Measurements from ENCODE around the gene RAF1. TPM values are rescaled to one million over a fixed set of nuclear protein-coding genes. Genes with fewer than 3 reads are reported as not detected.

RAF1 gene
- total RNA-seq, 4 donors from 2014 or later: 212 to 346 (median 246) TPM

- intact Hi-C loops (cut with DNase I; ENCODE audit: low total_unique reads): loop anchor here (5.0 kb wide), 1 partner anchor 34 kb away; no protein-coding TSS in a partner anchor
- H3K27me3 ChIP-seq: no peaks in the 10 kb centered on the region
- peaks cover 4 to 88% of the 10 kb centered on the region in 2 donors for H3K36me3 ChIP-seq
- no peak overlapping the region for H3K4me3 ChIP-seq
- TF ChIP-seq POLR2A (IDR thresholded peaks at IDR 0.05) (no peak), CTCF (IDR thresholded peaks at IDR 0.05 in 4 of 5, conservative IDR thresholded peaks at IDR 0.05 in 1 of 5) (no peak)
- ATAC-seq (no peak), DNase-seq (no peak)
- H3K4me1 ChIP-seq: peaks cover 0 to 7% of the 10 kb centered on the region in 2 donors
- in situ Hi-C loops (cut with MboI; ENCODE audit: low sequenced_read_pairs in 4 of 4): no loop called here
- no peaks in the 10 kb centered on the region for H3K9me3 ChIP-seq
- H3K27ac ChIP-seq: peak overlapping the region in 3 of 4 donors; percentile 2 to 27 (median 12)
These were observed 62.8 kb downstream of the RAF1 start for GRCh38 chr3:12601072-12601471.

- no peak overlapping the region for H3K27ac ChIP-seq
- no peak for TF ChIP-seq CTCF (IDR thresholded peaks at IDR 0.05 in 4 of 5, conservative IDR thresholded peaks at IDR 0.05 in 1 of 5)
- no peak for TF ChIP-seq POLR2A (IDR thresholded peaks at IDR 0.05)
- no peak for DNase-seq
- no peaks in the 10 kb centered on the region for H3K27me3 ChIP-seq
- H3K9me3 ChIP-seq: no peaks in the 10 kb centered on the region
- H3K4me1 ChIP-seq: peaks cover 0 to 7% of the 10 kb centered on the region in 2 donors
- no peak overlapping the region for H3K4me3 ChIP-seq
- in situ Hi-C loops (cut with MboI; ENCODE audit: low sequenced_read_pairs in 4 of 4) (no loop called here), intact Hi-C loops (cut with DNase I; ENCODE audit: low total_unique reads) (no loop called here)
- H3K36me3 ChIP-seq: peaks cover 7 to 86% of the 10 kb centered on the region in 2 donors
- no peak for ATAC-seq
These were observed 65.0 kb downstream of the RAF1 start for GRCh38 chr3:12598890-12599289.

GRCh38 chr3:12593473-12593872 lies 70.4 kb downstream of the RAF1 start:
- Histone ChIP-seq H3K4me3 (no peak overlapping the region), H3K27ac (peak overlapping the region in 3 of 4 donors; percentile 20 to 47 (median 32)), H3K9me3 (no peaks in the 10 kb centered on the region), H3K36me3 (peaks cover 7 to 75% of the 10 kb centered on the region in 2 donors), H3K27me3 (no peaks in the 10 kb centered on the region), H3K4me1 (peaks cover 11 to 12% of the 10 kb centered on the region in 2 donors)
- in situ Hi-C loops (cut with MboI; ENCODE audit: low sequenced_read_pairs in 4 of 4) (no loop called here), intact Hi-C loops (cut with DNase I; ENCODE audit: low total_unique reads) (no loop called here)
- ATAC-seq (no peak), DNase-seq (no peak)
- TF ChIP-seq CTCF (IDR thresholded peaks at IDR 0.05 in 4 of 5, conservative IDR thresholded peaks at IDR 0.05 in 1 of 5): no peak
- no peak for TF ChIP-seq POLR2A (IDR thresholded peaks at IDR 0.05)

GRCh38 chr3:12591997-12592715 lies 71.8 kb downstream of the RAF1 start:
- no peak overlapping the region for H3K4me3 ChIP-seq
- intact Hi-C loops (cut with DNase I; ENCODE audit: low total_unique reads): no loop called here
- peaks cover 4 to 68% of the 10 kb centered on the region in 2 donors for H3K36me3 ChIP-seq
- H3K9me3 ChIP-seq: no peaks in the 10 kb centered on the region
- no peak for ATAC-seq
- peak overlapping the region; percentile 13 to 58 (median 20) for H3K27ac ChIP-seq
- H3K4me1 ChIP-seq: peaks cover 21% of the 10 kb centered on the region in 2 donors
- DNase-seq: no peak
- in situ Hi-C loops (cut with MboI; ENCODE audit: low sequenced_read_pairs in 4 of 4): no loop called here
- TF ChIP-seq CTCF (IDR thresholded peaks at IDR 0.05 in 4 of 5, conservative IDR thresholded peaks at IDR 0.05 in 1 of 5) (no peak), POLR2A (IDR thresholded peaks at IDR 0.05) (no peak)
- H3K27me3 ChIP-seq: no peaks in the 10 kb centered on the region
